Neural cell (in vitro differentiated cells): Measurements from ENCODE around the gene LIMS1.

ENCODE experiments used
- TAF1 ChIP-seq: IDR thresholded peaks from 2 replicates; pipeline ENCODE4 v1.6.1; 2012; ENCODE audit warnings: low read depth
- TF ChIP-seq, protein P1 (sequence below): fragments of 450-650 bp; IDR thresholded peaks from 2 replicates; pipeline ENCODE4 v1.5.1; 2014; ENCODE audit warnings: antibody characterized with exemption, mild to moderate bottlenecking, moderate library complexity; ENCODE audit not compliant: poor library complexity, severe bottlenecking

DNA sequence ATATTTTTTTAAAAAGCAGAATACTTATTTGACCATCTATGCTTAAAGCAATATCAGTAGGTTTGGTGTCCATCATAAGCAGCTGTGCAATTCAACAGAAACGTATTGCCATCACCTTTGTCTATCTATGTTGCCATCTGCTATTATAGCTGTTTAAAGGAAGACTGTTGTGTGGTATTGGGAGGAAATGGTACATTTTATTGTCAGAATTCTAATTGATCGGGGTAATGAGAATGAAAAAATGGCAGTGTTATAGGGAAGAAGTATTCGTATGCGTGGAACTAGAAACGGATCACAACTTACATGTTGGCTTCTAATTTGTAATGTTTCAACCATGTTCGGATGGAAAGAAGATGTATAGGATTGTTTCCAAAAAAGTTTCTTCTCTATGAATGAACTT is 94.7 kb downstream of the LIMS1 start:
- TF ChIP-seq, protein P1, sequence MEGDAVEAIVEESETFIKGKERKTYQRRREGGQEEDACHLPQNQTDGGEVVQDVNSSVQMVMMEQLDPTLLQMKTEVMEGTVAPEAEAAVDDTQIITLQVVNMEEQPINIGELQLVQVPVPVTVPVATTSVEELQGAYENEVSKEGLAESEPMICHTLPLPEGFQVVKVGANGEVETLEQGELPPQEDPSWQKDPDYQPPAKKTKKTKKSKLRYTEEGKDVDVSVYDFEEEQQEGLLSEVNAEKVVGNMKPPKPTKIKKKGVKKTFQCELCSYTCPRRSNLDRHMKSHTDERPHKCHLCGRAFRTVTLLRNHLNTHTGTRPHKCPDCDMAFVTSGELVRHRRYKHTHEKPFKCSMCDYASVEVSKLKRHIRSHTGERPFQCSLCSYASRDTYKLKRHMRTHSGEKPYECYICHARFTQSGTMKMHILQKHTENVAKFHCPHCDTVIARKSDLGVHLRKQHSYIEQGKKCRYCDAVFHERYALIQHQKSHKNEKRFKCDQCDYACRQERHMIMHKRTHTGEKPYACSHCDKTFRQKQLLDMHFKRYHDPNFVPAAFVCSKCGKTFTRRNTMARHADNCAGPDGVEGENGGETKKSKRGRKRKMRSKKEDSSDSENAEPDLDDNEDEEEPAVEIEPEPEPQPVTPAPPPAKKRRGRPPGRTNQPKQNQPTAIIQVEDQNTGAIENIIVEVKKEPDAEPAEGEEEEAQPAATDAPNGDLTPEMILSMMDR = no peak
- no peak for TF ChIP-seq TAF1
